GM23248 (cell line): ENCODE measurements around the gene MBOAT1.

ENCODE experiments used
- EZH2 ChIP-seq: fragments of 200-600 bp; sonication (generic); IDR thresholded peaks from 2 replicates; pipeline ENCODE4 v1.6.1; 2018; ENCODE audit warnings: antibody characterized with exemption, mild to moderate bottlenecking; ENCODE audit not compliant: insufficient read depth, poor library complexity, severe bottlenecking
- EZH2phosphoT487 ChIP-seq: fragments of 200-600 bp; sonication (generic); IDR thresholded peaks from 2 replicates; pipeline ENCODE4 v1.6.1; 2018; ENCODE audit warnings: antibody characterized with exemption, moderate library complexity, mild to moderate bottlenecking, low read depth; ENCODE audit not compliant: insufficient read depth

DNA sequence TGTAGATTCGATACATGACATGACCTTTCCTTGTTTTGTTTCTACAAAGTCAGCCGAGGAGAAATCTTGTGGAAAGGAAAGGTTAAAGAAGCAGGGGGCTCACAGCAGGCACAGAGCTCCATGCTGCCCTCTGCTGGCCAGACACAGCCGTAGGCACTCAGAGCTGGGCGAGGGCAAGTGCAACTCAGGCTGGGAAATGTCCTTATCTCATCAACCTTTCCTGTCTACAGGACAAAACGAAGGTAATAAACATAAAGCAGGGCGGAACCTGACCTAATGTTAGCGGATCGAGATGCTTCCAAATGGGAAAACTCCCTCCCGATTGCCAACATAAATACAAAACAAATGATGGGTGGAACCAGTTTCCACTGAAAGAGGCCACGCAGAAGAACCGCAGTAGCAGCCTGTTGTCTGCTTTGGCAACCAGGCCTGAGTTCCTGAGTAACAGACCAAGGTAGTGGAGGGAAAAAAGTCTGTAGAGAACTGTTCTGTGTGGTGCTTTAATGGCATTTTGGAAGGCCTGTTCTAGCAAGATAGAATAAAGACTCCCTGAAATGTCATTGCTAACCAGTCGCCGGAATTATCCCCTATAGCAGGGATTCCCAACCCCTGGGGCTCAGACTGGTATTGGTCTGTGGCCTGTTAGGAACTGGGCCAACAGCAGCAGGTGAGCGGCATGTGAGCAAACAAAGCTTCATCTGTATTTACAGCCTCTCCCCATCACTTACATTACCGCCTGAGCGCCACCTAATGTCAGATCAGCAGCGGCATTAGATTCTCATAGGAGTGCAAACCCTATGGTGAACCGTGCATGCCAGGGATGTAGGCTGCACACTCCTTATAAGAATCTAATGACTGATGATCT is 85.2 kb downstream of the MBOAT1 start:
- no peak for TF ChIP-seq EZH2
- TF ChIP-seq EZH2phosphoT487: no peak
